GM06990 (cell line): ENCODE measurements around the gene RBM17.
A peak's percentile ranks its signal among the peaks of the same experiment; 100 is the strongest.
"Not testable (repeated sequence)": the region's sequence is repeated elsewhere in the genome, so short reads cannot be mapped to it uniquely, and the experiment has no call there.

Experiments used
- DNase-seq: peaks from one replicate; pipeline ENCODE4 v3.0.0-alpha.2; 2011; ENCODE audit not compliant: insufficient read length; ENCODE audit errors: extremely low read depth
- H3K27me3 ChIP-seq: replicated peaks from 2 replicates; pipeline ENCODE4 v1.6.0; 2011; ENCODE audit warnings: low read length; ENCODE audit not compliant: control insufficient read depth, insufficient read depth
- H3K36me3 ChIP-seq: 2 replicates; pipeline ENCODE4 v1.5.1; 2011; ENCODE audit warnings: low read length; ENCODE audit not compliant: control insufficient read depth, insufficient read depth
- H3K4me3 ChIP-seq: replicated peaks from 2 replicates; pipeline ENCODE4 v1.5.1; 2011; ENCODE audit warnings: low read depth, mild to moderate bottlenecking, control low read depth, low read length
- TF ChIP-seq, protein P1 (sequence below): IDR thresholded peaks from 2 replicates; pipeline ENCODE4 v1.5.1; 2011; ENCODE audit warnings: low read length, control low read depth, mild to moderate bottlenecking, inconsistent platforms; ENCODE audit not compliant: insufficient read depth, poor library complexity, severe bottlenecking

The RBM17 gene, protein sequence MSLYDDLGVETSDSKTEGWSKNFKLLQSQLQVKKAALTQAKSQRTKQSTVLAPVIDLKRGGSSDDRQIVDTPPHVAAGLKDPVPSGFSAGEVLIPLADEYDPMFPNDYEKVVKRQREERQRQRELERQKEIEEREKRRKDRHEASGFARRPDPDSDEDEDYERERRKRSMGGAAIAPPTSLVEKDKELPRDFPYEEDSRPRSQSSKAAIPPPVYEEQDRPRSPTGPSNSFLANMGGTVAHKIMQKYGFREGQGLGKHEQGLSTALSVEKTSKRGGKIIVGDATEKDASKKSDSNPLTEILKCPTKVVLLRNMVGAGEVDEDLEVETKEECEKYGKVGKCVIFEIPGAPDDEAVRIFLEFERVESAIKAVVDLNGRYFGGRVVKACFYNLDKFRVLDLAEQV

DNA sequence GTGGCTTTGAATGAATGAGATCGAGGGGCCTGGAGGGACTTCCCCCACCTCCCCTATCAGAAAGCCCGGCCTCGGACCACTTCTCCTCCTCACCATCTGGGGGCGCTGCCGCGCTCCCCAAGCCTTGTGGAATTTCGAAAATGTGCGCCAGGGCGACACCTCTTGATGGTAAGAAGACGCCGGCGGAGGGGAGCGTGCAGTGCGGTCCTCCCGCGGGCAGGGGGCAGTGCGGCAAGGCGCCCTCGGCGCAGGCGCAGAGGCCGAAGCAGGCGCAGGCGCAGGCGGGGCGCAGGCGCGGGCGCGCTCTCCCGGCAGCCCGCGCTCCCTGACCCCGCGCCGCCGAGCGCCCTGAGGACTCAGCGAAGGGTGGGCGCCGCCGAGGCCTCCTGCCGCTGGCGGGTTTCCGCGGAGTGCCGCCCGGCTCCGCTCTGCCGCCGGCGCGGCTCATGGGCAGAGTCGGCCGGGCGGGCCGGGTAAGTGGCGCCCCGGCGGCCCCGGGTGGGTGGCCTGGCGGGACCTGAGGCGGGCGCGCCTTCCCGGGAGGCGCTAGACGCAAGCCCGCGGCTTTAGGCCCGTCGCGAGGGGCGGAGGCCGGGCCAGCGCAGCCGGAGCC is at the start of gene RBM17:
TSS of gene RBM17 (plus strand) at position 314 of the 613 bp plus-strand sequence. CDS start 8,032 bp downstream, outside the sequence.
- TF ChIP-seq, protein P1, sequence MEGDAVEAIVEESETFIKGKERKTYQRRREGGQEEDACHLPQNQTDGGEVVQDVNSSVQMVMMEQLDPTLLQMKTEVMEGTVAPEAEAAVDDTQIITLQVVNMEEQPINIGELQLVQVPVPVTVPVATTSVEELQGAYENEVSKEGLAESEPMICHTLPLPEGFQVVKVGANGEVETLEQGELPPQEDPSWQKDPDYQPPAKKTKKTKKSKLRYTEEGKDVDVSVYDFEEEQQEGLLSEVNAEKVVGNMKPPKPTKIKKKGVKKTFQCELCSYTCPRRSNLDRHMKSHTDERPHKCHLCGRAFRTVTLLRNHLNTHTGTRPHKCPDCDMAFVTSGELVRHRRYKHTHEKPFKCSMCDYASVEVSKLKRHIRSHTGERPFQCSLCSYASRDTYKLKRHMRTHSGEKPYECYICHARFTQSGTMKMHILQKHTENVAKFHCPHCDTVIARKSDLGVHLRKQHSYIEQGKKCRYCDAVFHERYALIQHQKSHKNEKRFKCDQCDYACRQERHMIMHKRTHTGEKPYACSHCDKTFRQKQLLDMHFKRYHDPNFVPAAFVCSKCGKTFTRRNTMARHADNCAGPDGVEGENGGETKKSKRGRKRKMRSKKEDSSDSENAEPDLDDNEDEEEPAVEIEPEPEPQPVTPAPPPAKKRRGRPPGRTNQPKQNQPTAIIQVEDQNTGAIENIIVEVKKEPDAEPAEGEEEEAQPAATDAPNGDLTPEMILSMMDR: peak; percentile 100
- DNase-seq: peak; percentile 97
- Histone ChIP-seq H3K27me3 (no peaks in the 10 kb centered on the region), H3K4me3 (peak within 1 kb of the TSS; percentile 77), H3K36me3 (no peaks in the 10 kb centered on the region)

DNA sequence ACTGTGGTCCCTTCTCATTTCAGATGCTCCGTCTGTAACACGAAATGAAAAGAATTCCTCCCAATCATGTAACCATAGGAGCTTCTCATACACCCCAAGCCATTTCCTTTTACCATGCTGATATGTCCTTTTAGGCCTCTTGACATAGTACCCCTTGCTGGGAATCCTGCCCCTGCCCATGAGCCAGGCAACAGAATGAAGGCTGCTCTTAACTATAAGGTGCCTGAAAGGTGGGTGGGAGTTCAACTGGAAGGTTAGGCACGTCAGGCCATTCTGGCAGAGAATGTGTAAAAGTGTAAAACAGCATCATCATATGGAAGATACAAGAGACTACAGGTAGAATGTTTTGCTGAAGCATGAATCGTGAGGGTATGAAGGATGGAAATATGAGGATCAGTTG is 49.1 kb upstream of the RBM17 start:
- Histone ChIP-seq H3K36me3 (no peaks in the 10 kb centered on the region), H3K4me3 (no peak overlapping the region), H3K27me3 (no peaks in the 10 kb centered on the region)
- TF ChIP-seq, protein P1: no peak
- DNase-seq: no peak

DNA sequence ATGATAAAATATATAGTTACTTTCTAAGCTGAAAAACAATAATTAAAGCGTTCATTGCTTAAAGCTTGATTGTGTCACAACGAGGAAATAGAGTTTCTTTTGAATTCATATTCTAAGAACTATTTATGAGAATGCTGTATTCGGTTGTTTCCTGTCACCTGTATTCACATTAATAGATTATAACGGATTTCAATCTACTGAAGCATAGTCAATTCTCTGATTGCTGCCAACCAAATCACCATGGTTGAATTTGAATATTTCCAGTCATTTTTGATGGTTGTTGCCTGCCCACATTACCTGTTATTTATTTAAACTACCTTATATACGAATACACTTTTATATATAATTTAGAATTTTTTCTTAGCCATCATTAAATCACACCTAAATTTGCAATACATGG is 48.6 kb upstream of the RBM17 start:
- H3K27me3 ChIP-seq: no peaks in the 10 kb centered on the region

DNA sequence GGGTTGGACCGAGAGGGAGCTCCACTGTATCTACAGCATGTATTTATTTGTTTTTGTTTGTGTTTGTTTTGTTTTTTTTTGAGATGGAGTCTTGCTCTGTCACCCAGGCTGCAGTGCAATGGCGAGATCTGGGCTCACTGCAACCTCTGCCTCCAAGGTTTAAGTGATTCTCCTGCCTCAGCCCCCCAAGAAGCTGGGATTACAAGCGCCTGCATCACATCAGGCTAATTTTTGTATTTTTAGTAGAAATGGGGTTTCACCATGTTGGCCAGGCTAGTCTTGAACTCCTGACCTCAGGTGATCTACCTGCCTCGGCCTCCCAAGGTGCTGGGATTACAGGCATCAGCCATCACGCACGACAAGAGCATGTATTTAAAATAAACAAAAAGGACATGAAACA is 45.5 kb upstream of the RBM17 start:
- H3K36me3 ChIP-seq, H3K4me3 ChIP-seq, H3K27me3 ChIP-seq, DNase-seq: not testable (repeated sequence)

More for the DNA sequence above, 48.6 kb upstream of the RBM17 start:
- no peak for DNase-seq
- Histone ChIP-seq H3K4me3 (no peak overlapping the region), H3K36me3 (no peaks in the 10 kb centered on the region)
- TF ChIP-seq, protein P1: no peak

DNA sequence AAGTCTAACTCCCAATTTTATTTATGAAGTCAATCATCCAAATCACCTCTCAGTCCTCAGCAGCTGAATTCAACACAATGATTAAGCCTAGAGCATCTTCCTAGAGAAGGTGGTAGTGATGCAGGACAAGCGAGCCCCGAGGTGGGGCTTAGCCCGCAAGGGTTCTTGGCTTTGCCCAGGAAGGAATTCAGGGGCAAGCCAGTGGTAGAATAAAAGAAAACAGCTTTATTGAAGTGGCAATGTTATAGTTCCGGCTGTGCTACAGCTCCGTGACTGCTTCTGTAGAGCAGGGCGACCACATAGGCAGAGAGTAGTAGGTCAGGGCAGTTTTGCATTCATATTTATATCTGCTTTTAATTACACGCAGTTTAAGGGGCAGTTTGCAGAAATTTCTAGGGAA is 44.8 kb upstream of the RBM17 start:
- no peak for DNase-seq
- H3K36me3 ChIP-seq: no peaks in the 10 kb centered on the region
- H3K27me3 ChIP-seq: no peaks in the 10 kb centered on the region
- no peak overlapping the region for H3K4me3 ChIP-seq
- TF ChIP-seq, protein P1: no peak

DNA sequence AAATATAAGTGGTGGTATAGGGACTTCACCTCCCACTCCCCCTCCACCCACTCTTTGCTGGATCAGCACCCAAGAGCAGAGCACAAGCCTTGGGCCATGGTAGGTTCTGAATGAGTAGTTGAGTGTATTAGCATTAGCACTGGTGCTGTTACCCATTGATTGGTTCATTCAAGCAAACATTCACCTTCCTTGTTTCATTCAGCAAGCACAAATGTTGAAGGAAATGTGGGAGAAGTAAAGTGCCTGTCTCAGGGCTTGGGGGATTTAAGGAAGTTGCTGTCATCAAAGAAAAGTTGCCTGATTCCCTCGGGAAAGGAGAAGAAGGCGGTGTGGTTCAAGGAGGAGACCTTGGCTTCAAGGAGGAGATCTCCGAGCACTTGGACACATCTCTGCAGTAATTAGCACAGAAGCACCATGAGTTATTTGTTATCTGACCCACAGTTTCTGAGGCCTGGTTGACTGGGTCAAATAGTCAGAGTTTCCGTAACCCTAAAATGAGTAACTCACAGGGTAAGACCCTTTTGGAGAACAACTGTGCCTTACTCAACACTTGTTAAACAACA is 44.0 kb upstream of the RBM17 start:
- DNase-seq: no peak
- TF ChIP-seq, protein P1: no peak
- H3K36me3 ChIP-seq: no peaks in the 10 kb centered on the region
- no peaks in the 10 kb centered on the region for H3K27me3 ChIP-seq
- H3K4me3 ChIP-seq: no peak overlapping the region
